Measurements from ENCODE around the gene PHACTR3.

The PHACTR3 gene

DNA sequence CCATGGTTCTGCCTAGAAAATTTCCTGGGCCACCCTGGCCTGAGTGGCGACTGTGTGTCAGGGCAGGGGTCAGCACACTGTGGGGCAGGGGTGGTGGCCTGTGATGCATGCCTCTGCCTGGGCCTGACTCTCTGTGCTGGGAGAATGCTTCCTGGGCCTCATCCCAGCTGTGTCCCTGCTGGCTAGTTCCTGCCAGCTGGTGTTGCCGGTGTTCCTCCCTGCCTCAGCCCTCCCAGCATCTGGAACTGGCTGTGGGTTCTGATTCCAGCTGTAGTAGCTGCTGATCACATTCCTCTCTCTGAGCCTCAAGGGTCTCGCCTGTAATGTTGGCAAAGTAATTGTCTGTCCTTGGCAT is 227.6 kb downstream of the PHACTR3 start:
- no peak for DNase-seq (ENCODE audit: low spot score)
- TF ChIP-seq, protein P1, sequence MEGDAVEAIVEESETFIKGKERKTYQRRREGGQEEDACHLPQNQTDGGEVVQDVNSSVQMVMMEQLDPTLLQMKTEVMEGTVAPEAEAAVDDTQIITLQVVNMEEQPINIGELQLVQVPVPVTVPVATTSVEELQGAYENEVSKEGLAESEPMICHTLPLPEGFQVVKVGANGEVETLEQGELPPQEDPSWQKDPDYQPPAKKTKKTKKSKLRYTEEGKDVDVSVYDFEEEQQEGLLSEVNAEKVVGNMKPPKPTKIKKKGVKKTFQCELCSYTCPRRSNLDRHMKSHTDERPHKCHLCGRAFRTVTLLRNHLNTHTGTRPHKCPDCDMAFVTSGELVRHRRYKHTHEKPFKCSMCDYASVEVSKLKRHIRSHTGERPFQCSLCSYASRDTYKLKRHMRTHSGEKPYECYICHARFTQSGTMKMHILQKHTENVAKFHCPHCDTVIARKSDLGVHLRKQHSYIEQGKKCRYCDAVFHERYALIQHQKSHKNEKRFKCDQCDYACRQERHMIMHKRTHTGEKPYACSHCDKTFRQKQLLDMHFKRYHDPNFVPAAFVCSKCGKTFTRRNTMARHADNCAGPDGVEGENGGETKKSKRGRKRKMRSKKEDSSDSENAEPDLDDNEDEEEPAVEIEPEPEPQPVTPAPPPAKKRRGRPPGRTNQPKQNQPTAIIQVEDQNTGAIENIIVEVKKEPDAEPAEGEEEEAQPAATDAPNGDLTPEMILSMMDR (IDR thresholded peaks at IDR 0.05; ENCODE audit: extremely low read depth, insufficient read depth, missing control alignments) = no peak
- in situ Hi-C loops (cut with MboI; ENCODE audit: low pct_unique_long_range_greater_than_20kb, low sequenced_read_pairs, unreplicated experiment) = no loop called here

DNA sequence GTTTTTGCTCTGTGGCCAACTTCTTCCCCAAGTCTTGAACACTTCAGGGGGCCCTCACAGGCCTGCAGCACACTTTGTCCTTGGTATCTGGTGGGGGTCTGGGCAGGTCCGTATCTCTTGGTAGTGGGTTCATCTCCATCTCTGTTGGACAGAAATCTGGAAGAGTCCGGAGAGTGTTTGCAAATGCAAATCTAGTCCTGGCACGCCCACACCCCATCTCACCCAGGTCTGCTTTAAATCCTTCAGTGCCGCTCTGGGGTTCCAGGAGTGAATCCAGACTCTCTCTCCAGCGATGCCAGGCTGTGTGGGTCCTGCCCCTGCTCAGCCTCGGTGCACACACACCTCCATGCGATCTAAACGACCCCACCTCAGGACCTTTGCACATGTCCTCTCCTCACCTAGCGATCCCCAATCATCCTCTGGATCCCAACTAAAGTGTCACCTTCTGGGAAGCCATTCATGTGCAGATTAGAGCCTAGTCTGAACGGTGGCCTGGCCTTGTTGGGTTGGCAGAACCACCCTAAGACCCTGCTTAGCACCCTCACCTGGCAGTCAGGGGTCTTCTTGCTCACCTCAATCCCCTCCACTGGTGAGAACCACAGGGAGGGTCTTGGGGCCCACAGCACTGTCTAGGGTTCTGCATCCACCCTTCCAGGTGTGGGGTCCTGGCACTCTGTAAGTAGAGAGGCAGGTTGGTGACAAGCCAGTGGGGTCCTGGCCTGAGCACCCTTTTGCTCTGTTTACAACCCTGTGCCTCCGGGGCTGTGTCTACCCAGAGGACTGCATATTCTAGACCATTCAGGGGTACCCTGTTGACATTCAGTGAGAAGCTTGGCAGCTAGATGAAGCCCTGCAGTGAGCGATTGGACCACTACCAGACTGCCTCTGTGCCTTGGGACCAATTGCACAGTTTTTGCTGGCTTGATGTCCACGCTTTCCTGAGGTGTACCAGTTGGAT is 228.3 kb downstream of the PHACTR3 start:
- in situ Hi-C loops (cut with MboI; ENCODE audit: low pct_unique_long_range_greater_than_20kb, low sequenced_read_pairs, unreplicated experiment) = no loop called here
- no peak for DNase-seq (ENCODE audit: low spot score)
- TF ChIP-seq, protein P1 (IDR thresholded peaks at IDR 0.05; ENCODE audit: extremely low read depth, insufficient read depth, missing control alignments) = no peak

DNA sequence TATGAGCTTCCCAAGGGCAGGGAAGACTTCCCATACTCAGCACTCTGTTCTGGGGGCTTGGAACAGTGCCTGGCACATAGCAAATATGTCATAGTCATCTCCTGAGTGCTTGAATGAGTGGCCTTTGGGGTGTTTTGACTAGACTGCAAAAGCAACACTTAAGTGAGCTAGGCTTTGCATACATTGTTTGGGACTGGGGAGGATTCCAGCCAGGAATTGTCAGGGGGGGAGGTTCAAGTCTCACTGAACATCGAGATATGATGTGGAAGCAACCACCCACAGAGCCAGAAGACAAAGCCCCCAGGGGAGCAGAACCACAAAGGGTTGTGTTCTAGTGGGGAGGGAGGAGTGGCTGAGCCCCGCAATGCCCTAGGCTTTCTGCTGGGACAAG is 230.7 kb downstream of the PHACTR3 start:
- no peak for DNase-seq (ENCODE audit: low spot score)

DNA sequence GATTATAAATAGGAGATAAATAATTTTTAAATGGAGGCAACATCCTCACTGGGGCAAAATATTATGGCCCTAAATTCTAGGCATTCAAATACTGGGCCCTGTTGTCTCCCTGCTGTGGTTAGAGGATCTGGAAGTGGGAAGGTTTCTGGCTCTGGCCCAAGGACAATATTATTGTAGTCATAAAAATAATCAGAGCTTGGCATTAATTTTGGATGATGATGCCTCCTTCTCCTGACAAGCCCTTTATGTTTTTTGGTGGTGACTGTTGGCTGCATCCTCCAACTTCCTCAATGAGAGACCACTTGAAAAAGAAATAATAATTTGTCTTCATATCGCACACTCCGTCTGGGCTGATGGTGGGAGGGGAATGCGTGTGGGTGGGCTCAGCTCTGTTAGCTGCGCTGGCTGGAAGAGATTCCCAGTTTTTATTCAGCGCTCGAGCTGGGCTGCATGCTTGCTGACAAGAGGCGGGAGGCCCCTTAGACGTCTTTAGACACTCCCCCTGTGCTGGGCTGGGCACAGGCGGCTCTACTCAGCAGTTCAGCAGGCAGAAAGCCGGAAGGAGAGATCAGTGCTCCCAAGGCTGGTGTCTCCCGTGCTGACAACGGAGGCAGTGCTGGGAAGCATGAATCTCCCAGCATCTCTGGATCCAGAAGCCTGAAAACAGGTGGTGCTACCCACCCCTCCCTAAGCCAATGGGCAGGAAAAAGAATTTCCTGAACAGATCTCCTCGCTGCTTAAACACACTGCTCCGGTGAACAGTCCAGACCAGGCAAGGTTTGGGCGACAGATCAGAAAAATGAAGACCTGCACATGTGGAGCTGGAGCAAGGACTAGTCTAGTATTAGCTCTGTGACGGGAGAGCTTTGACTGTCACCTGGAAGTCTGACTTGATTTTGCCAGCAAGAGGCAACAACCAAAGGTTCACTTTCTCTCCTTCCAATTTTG is 231.4 kb downstream of the PHACTR3 start:
- TF ChIP-seq, protein P1 (IDR thresholded peaks at IDR 0.05; ENCODE audit: extremely low read depth, insufficient read depth, missing control alignments) = no peak
- in situ Hi-C loops (cut with MboI; ENCODE audit: low pct_unique_long_range_greater_than_20kb, low sequenced_read_pairs, unreplicated experiment) = no loop called here
- DNase-seq (ENCODE audit: low spot score) = peak; percentile 23

More for the DNA sequence above, 230.7 kb downstream of the PHACTR3 start:
- TF ChIP-seq, protein P1 (IDR thresholded peaks at IDR 0.05; ENCODE audit: extremely low read depth, insufficient read depth, missing control alignments) = no peak
- in situ Hi-C loops (cut with MboI; ENCODE audit: low pct_unique_long_range_greater_than_20kb, low sequenced_read_pairs, unreplicated experiment) = no loop called here

DNA sequence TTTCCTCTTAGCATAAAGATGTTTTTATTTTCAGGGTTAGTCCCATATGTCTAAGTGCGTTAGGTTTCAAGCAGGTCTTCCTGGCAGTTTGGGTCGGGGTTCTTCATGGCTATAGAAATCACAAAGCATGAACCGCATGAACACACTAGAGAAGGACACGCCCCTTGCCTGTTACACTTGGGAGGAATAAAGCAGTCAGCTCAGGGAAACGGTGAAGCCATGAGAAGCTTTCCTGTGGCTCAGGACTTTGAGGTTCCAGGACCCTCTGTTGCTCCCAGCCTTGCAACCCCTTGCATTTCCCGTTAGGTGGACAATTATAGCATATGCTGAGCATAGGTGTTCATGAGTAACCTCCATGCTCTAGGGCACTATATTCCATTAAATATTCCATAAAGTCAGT is 232.4 kb downstream of the PHACTR3 start:
- DNase-seq (ENCODE audit: low spot score) = no peak
- in situ Hi-C loops (cut with MboI; ENCODE audit: low pct_unique_long_range_greater_than_20kb, low sequenced_read_pairs, unreplicated experiment) = no loop called here
- TF ChIP-seq, protein P1 (IDR thresholded peaks at IDR 0.05; ENCODE audit: extremely low read depth, insufficient read depth, missing control alignments) = no peak

DNA sequence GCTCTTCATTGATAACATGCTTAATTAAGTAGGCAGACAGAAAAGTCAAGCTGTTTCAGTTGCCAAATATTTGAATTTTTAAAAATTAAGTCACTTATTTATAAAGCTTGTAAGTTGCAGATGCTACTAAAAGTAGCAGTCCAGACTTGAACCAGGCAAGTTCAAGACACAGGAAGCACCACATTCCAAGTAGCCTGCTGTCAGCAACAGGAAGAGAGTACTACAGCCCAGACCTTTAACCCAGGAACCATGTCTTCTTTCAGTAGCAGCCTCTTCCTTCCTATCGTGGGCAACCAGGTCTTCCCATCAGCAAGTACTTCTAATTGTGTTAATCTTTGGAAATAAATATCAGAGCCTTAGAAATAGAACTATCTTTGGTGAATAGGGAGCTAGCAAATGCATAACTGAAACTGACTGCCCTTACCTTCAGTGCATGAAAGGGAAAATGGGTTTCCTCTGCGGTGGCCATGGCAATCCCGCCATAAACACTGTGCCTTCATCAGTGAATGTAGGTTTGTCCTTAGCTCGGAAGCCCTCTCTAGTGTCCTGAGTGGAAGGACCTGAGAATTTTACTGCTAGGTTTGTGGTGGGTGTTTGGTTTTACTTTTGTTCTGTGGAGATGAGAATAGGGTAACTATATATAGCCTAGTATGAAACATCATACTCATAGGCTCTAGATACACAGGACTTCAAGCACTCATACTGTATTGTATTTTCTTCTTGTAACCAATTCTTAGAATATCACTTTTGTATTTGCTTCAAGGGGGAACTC is 233.5 kb downstream of the PHACTR3 start:
- DNase-seq (ENCODE audit: low spot score) = peak; percentile 36
- TF ChIP-seq, protein P1 (IDR thresholded peaks at IDR 0.05; ENCODE audit: extremely low read depth, insufficient read depth, missing control alignments) = no peak
- in situ Hi-C loops (cut with MboI; ENCODE audit: low pct_unique_long_range_greater_than_20kb, low sequenced_read_pairs, unreplicated experiment) = no loop called here

Data from GM13977 (cell line).